K562 (cell line): ENCODE measurements around the gene TDRD5. TPM values are rescaled to one million over a fixed set of nuclear protein-coding genes. Genes with fewer than 3 reads are reported as not detected.

Experiments used
- ATF1 ChIP-seq, 2 experiments: fragments of 450-650 bp in 1 of 2; IDR thresholded peaks; 2 replicates each; pipeline ENCODE4 v1.6.1; 2016; ENCODE audit warnings: missing compliant biosample characterization in 1 of 2, missing genetic modification characterization in 1 of 2
- ATF3 ChIP-seq, 2 experiments: fragments of 450-650 bp in 1 of 2; sonication (generic) in 1 of 2; formaldehyde crosslinking in 1 of 2; IDR thresholded peaks in 1 of 2; conservative IDR thresholded peaks in 1 of 2; 2 replicates each; pipeline versions ENCODE4 v1.6.1 to v1.8.1; 2016 to 2023; ENCODE audit warnings: mild to moderate bottlenecking in 2 of 2, moderate library complexity in 2 of 2, inconsistent platforms in 1 of 2, missing genetic modification reagents in 1 of 2
- CBFA2T3 ChIP-seq: fragments of 450-650 bp; IDR thresholded peaks from 2 replicates; pipeline ENCODE4 v1.6.1; 2017
- ESRRA ChIP-seq: fragments of 450-650 bp; IDR thresholded peaks from 2 replicates; pipeline ENCODE4 v1.6.1; 2014; ENCODE audit warnings: low read depth, mild to moderate bottlenecking, moderate library complexity, borderline replicate concordance
- GTF2B ChIP-seq: IDR thresholded peaks from 2 replicates; pipeline ENCODE4 v1.6.1; 2011; ENCODE audit not compliant: insufficient read length; ENCODE audit errors: extremely low read depth
- HNRNPUL1 ChIP-seq: fragments of 200-400 bp; formaldehyde crosslinking; IDR thresholded peaks from 2 replicates; pipeline ENCODE4 v1.6.1; 2017; ENCODE audit warnings: low read length
- JUN ChIP-seq, 2 experiments: sonication (generic) in 1 of 2; formaldehyde crosslinking in 1 of 2; IDR thresholded peaks; 2 replicates each; pipeline versions ENCODE4 v1.6.1 to v1.8.0; 2012 to 2022; ENCODE audit warnings: borderline replicate concordance in 2 of 2, mild to moderate bottlenecking in 2 of 2, improper control_type of control experiment in 1 of 2, low read depth in 1 of 2, low read length in 1 of 2, missing genetic modification reagents in 1 of 2
- MAFG ChIP-seq: fragments of 450-650 bp; conservative IDR thresholded peaks from 2 replicates; pipeline ENCODE4 v1.6.1; 2016; ENCODE audit warnings: missing genetic modification characterization, missing compliant biosample characterization
- MGA ChIP-seq: fragments of 450-650 bp; IDR thresholded peaks from 2 replicates; pipeline ENCODE4 v1.6.1; 2016; ENCODE audit warnings: mild to moderate bottlenecking, moderate library complexity
- RBFOX2 ChIP-seq: fragments of 200-400 bp; formaldehyde crosslinking; IDR thresholded peaks from 2 replicates; pipeline ENCODE4 v1.6.1; 2017; ENCODE audit warnings: low read depth, mild to moderate bottlenecking, low read length, moderate library complexity
- ZNF23 ChIP-seq: fragments of 250-450 bp; sonication (Bioruptor Pico); IDR thresholded peaks from 2 replicates; pipeline ENCODE4 v1.4.0; 2020; ENCODE audit warnings: mild to moderate bottlenecking
- ZNF780A ChIP-seq: fragments of 250-450 bp; sonication (Bioruptor Pico); IDR thresholded peaks from 2 replicates; pipeline ENCODE4 v1.5.0; 2021; ENCODE audit warnings: mild to moderate bottlenecking
- polyA plus RNA-seq, 8 experiments: library from polyadenylated mRNA; depleted of rRNA in 4 of 8; stranded (reverse) in 5 of 8; unstranded in 3 of 8; fragments of >200 nt; fragmentation: Nextera tagmentation in 2 of 8; fragmentation: Illumina TruSeq in 1 of 8; extraction: Ambion mirVana in 2 of 8; extraction: Trizol in 1 of 8; gene quantifications; 2 replicates each; pipeline versions ENCODE4 v1.2.1 to v1.2.3, GENCODE V29; 2011 to 2014; ENCODE audit warnings: inconsistent platforms in 1 of 8, missing spikeins in 1 of 8
- total RNA-seq, 7 experiments: library from RNA; depleted of rRNA in 6 of 7; stranded (reverse); fragments of >200 nt in 6 of 7; fragmentation: Illumina TruSeq in 2 of 7; extraction: Trizol in 2 of 7; gene quantifications; 2 replicates each; pipeline versions ENCODE4 v1.2.1 to v1.2.3, GENCODE V29; 2011 to 2021; ENCODE audit warnings: low replicate concordance in 1 of 7

TDRD5 gene
- total and polyA plus RNA-seq, 9 of the 15 experiments (the other 6 are each of a cell fraction or from before 2014, with no cell fraction given), result 0.04 to 0.57 (median 0.26) TPM; not detected in 1

GRCh38 chr1:179550746-179551682, 40.6 kb upstream of the TDRD5 start (continued):
- TF ChIP-seq ATF3 (IDR thresholded peaks at IDR 0.05), result peak; percentile 70
- TF ChIP-seq ATF3 (CRISPR knock-in tag; conservative IDR thresholded peaks at IDR 0.05), result no peak
- peak; percentile 27; the same call in 1 of the 2 replicates for TF ChIP-seq MGA
- no peak for TF ChIP-seq ATF1 (CRISPR knock-in tag; IDR thresholded peaks at IDR 0.05)
- TF ChIP-seq ATF1 (tag; IDR thresholded peaks at IDR 0.05), result peak; percentile 45
- TF ChIP-seq GTF2B, result no peak
- TF ChIP-seq MAFG, result peak; percentile 82
- TF ChIP-seq JUN (IDR thresholded peaks at IDR 0.05; ENCODE audit: borderline replicate concordance, low read depth, low read length), result peak; percentile 45; the same call in 1 of the 2 replicates
- no peak for TF ChIP-seq JUN (CRISPR knock-in tag; IDR thresholded peaks at IDR 0.05; ENCODE audit: borderline replicate concordance)
- no peak for TF ChIP-seq RBFOX2
- TF ChIP-seq CBFA2T3, result no peak
- TF ChIP-seq HNRNPUL1, result no peak
- TF ChIP-seq ESRRA, result peak; percentile 12; the same call in 1 of the 2 replicates
- TF ChIP-seq ZNF23, result no peak
- TF ChIP-seq ZNF780A, result no peak
